SJCRH30 (cell line): ENCODE results near the gene GPR132. TPM values are rescaled to one million over a fixed set of nuclear protein-coding genes. Genes with fewer than 3 reads are reported as not detected.
"Not testable (repeated sequence)": the region's sequence is repeated elsewhere in the genome, so short reads cannot be mapped to it uniquely, and the experiment has no call there.

Experiments
- DNase-seq, 2 experiments: peaks; one replicate each; pipeline ENCODE4 v3.0.0-alpha.2; 2015 to 2020
- H3K27ac ChIP-seq: fragments of 250-450 bp; sonication (Bioruptor Pico); 2 replicates; pipeline ENCODE4 v1.5.1; 2020; ENCODE audit warnings: mild to moderate bottlenecking, moderate library complexity
- H3K27me3 ChIP-seq: fragments of 250-450 bp; sonication (Bioruptor Pico); 2 replicates; pipeline ENCODE4 v1.5.1; 2020; ENCODE audit warnings: mild to moderate bottlenecking, moderate library complexity
- H3K36me3 ChIP-seq: fragments of 250-450 bp; sonication (Bioruptor Pico); 2 replicates; pipeline ENCODE4 v1.5.1; 2020; ENCODE audit warnings: mild to moderate bottlenecking, moderate library complexity
- H3K4me1 ChIP-seq: fragments of 250-450 bp; sonication (Bioruptor Pico); 2 replicates; pipeline ENCODE4 v1.5.1; 2020; ENCODE audit warnings: mild to moderate bottlenecking, moderate library complexity
- H3K4me3 ChIP-seq: fragments of 250-450 bp; sonication (Bioruptor Pico); 2 replicates; pipeline ENCODE4 v1.5.1; 2020; ENCODE audit warnings: mild to moderate bottlenecking, moderate library complexity
- H3K9me3 ChIP-seq: fragments of 250-450 bp; sonication (Bioruptor Pico); replicated peaks from 2 replicates; pipeline ENCODE4 v1.5.1; 2020; ENCODE audit warnings: mild to moderate bottlenecking, moderate library complexity
- total RNA-seq: library from RNA; depleted of rRNA; stranded (reverse); fragments of >200 nt; shearing (Covaris generic); gene quantifications from 2 replicates; pipeline ENCODE4 v1.2.3, GENCODE V29; 2014

The GPR132 gene
- total RNA-seq, 1 experiment from 2014 or later: 0.40 TPM

DNA sequence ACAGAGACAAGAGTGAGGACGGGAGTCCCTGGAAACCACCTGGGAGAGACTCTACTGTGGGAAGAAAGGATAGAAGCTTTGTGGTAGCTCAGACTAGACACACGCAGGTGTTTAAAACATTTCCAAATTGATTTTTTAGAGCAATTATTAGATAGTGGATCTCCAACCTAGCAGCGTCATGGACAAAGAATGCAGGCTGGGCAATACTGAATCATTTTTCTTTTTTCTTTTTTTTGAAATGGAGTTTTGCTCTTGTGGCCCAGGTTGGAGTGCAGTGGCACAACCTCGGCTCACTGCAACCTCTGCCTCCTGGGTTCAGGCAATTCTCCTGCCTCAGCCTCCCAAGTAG lies 13.1 kb downstream of the GPR132 start:
- DNase-seq: no peak
- H3K27ac ChIP-seq: no peak overlapping the region
- H3K36me3 ChIP-seq: no peaks in the 10 kb centered on the region
- no peak overlapping the region for H3K4me3 ChIP-seq
- H3K4me1 ChIP-seq: peaks cover 3% of the 10 kb centered on the region; the same call in 1 of the 2 replicates
- H3K27me3 ChIP-seq: no peaks in the 10 kb centered on the region
- no peaks in the 10 kb centered on the region for H3K9me3 ChIP-seq

DNA sequence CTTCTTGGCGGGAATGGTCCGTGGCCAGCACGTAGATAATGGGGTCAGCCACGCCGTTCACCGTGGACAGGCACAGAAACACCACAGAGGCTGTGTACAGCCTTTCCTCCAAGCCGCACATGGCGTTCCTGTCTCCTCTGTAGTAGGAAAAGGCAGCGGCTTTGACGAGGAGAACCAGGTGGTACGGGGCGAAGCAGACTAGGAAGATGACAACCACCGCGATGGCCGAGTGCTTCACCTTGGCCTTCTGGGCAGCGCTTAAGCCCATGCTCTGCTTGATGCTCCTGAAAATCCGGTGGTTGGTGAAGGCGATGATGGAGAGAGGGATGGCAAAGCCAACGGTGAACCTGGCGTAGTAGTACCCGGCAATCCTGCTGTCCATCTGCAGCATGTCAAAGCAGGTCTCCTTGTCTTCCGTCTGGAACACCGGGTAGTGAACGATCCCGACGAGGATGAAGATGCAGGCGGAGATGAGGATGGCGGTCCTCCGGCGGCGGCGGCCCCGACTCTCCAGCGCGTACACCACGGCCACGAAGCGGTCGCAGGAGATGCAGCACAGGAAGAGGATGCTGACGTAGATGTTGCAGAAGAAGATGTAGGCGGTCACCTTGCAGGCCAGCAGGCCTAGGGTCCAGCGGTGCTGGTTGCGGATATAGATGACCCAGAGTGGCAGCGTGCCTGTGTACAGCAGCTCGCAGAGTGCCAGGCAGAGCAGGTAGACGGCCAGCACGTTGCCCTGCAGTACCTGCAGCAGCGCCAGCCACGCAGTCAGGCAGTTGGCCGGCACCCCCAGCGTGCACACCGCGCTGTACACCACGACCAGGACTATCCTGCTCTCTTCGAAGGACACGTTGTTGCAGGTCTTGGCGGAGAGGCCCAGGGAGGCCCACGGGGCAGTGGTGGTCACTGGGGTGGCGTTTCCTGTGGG lies 13.8 kb downstream of the GPR132 start:
- Histone ChIP-seq H3K4me1 (peaks cover 3% of the 10 kb centered on the region; the same call in 1 of the 2 replicates), H3K27me3 (no peaks in the 10 kb centered on the region), H3K4me3 (no peak overlapping the region)

DNA sequence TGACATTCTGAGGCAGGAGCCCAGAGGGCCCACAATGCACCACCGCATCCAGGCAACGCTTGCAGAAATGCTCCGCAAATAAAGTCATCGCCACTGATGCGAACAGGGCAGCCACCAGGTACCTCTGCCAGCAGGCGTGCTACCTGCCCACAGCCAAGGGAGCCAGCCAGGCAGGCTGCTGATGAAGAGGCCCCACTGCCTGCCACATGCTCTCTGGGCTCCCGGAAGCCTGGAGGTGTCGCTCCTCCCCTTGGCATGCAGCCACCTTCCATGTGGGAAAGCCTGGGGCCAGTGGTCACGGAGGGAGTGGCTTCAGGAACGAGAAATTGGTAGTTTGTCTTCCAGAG lies 14.7 kb downstream of the GPR132 start:
- H3K4me3 ChIP-seq: no peak overlapping the region
- no peaks in the 10 kb centered on the region for H3K27me3 ChIP-seq
- no peak overlapping the region for H3K27ac ChIP-seq
- H3K9me3 ChIP-seq: no peaks in the 10 kb centered on the region
- peak; percentile 79 to 84 for DNase-seq
- H3K36me3 ChIP-seq: no peaks in the 10 kb centered on the region
- H3K4me1 ChIP-seq: peaks cover 3% of the 10 kb centered on the region; the same call in 1 of the 2 replicates

More for the DNA sequence above, 13.8 kb downstream of the GPR132 start:
- Histone ChIP-seq H3K9me3 (no peaks in the 10 kb centered on the region), H3K36me3 (no peaks in the 10 kb centered on the region), H3K27ac (no peak overlapping the region)
- DNase-seq: no peak

DNA sequence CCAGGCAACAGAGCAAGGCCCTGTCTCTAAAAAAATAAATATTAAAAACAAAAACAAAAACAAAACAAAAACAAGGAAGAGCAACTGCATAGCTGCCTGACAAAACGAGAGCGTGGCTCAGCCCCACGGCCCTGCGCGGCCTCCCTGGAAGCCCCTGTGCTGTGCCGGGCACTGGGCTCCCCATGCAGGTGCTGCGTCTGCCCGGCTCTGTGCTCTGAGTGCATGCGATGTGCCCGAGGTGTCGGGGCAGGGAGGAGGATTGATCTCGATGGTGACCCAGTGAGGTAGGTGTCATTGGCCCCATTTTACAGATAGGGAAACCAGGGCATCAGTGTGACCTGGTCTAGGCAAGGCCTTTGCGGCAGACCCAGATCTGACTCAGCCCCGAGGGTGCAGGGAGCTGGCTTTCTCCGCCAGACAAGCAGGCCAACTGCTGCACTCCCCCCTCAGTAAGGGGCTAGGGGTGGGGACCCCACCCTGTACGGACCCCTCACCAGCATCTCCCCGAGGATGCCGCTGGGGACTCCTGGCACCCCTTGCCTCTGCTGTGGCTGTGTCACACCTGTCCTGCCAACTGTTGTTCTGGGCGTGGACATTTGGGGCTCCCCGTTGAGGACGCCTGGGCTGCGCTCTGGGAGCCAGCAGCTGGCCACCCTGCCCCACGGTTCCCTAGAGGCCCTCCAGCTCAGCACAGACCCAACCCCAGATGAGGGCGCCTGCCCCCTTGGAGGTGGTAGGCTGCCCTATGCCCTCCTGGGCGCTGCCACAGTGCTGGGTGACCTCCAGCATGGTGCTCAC lies 15.3 kb downstream of the GPR132 start:
- Histone ChIP-seq H3K9me3 (no peaks in the 10 kb centered on the region), H3K4me3 (no peak overlapping the region), H3K36me3 (no peaks in the 10 kb centered on the region), H3K27me3 (no peaks in the 10 kb centered on the region), H3K4me1 (peaks cover 3% of the 10 kb centered on the region; the same call in 1 of the 2 replicates), H3K27ac (no peak overlapping the region)
- DNase-seq: no peak

DNA sequence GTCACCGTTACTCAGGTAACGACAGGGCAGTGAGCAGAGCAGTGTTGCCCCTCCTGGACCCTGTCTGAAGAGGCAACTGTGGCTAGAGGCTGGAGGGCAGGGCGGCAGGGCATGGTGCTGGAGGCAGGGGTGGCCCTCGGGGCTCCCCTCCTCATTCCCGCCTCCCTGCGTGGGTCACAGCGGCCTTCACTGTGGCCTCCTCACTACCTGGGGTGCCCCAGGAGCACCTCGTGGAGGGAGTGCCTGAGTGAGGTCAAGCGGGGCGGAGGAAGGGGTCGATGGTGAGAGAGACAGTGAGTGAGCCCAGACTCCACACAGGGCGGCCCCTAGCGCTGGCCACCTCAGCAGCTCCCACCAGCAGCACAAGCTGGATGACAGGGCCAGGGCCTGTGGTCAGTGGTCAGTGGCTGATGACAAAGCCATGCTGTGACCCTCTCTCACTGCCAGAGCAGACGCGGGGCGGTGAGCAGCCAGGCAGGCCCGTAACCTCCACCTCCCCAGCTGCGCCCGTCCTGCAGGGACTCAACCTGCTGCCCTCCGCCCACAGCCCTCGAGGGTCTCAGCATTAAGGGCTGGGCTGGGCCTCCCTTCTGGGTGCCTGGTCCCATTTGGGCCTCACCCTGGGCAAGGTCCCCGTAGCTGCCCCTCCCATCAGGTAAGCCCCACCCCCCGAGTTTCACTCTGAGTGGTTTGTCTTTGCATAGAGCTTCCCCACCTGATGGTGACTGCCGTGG lies 17.8 kb downstream of the GPR132 start:
- H3K9me3 ChIP-seq: no peaks in the 10 kb centered on the region
- no peak overlapping the region for H3K4me3 ChIP-seq
- no peak for DNase-seq
- no peaks in the 10 kb centered on the region for H3K27me3 ChIP-seq
- H3K4me1 ChIP-seq: peaks cover 3% of the 10 kb centered on the region; the same call in 1 of the 2 replicates
- no peaks in the 10 kb centered on the region for H3K36me3 ChIP-seq
- H3K27ac ChIP-seq: no peak overlapping the region

DNA sequence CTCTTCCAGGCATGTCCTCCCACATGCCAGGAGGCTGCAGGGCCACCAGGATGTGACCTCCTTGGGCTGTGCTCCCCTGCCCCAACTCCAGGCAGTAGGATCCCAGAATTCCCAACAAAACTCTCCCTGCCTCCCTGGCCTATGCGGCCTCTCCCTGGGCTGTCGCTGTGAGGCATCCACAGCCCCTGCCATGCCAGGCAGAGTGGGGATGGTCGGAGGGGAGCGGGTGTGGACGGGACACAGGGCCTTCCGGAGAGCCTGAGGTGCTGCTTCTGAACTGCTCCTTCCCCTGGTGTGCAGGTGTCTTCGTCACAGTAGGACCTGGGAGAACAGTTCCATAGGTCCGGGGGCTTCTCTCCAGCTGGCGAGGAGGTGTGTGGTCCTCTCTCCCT lies 18.3 kb downstream of the GPR132 start:
- no peak overlapping the region for H3K4me3 ChIP-seq
- no peaks in the 10 kb centered on the region for H3K36me3 ChIP-seq
- no peak for DNase-seq

DNA sequence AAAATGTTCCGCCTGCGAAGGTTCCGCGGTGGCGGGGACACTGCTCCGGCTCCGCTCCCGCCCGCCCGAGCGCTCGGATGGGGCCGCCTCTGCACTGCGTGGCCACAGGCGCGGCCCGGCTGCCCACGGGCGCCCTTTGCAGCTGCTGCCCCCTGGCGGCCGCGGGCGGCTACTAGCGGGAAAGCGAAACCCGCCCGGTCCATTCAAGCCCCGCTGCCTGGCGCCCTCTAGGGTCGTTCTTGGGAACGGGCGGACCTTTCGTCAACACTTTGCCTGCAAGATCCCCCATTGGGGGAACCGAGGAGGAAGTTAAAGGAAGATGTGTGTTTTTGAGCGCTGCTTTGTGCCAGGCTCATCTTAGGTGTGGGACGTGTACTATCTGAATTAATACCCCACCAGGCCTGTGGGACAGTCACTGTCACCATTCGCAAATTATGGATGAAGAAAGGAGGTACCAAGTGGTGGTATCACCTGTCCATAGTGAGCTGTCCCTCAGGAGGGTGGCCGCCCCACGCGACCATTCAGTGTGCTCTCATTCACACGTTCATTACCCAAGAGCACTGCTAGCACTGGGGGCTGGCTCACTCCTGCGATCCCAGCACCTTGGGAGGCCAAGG lies 19.4 kb downstream of the GPR132 start:
- H3K9me3 ChIP-seq: no peaks in the 10 kb centered on the region
- H3K4me3 ChIP-seq: no peak overlapping the region

More for the DNA sequence above, 18.3 kb downstream of the GPR132 start:
- H3K9me3 ChIP-seq: no peaks in the 10 kb centered on the region
- no peaks in the 10 kb centered on the region for H3K27me3 ChIP-seq
- peaks cover 3% of the 10 kb centered on the region; the same call in 1 of the 2 replicates for H3K4me1 ChIP-seq
- H3K27ac ChIP-seq: no peak overlapping the region

DNA sequence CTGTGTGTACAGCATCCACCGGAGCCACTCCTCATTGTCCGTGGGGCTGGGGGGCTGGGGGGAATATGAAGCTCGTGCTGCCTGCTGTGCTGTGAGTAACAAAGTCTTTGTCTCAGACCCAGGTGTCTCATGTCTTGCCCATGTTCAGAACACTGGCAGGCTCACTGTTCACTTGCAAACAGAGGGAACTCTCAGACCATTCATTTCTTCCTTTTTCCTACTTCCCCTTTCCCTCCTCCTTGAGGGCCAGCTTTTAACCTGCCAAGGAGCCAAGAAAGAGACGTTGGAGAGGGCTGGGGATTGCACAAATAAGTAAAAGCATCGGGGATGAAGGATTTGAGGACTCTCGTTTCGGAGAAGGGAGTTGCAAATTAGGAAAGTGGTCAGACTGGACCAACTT lies 21.6 kb downstream of the GPR132 start:
- Histone ChIP-seq H3K4me3 (no peak overlapping the region), H3K27me3 (no peaks in the 10 kb centered on the region), H3K4me1 (no peaks in the 10 kb centered on the region), H3K9me3 (no peaks in the 10 kb centered on the region), H3K36me3 (no peaks in the 10 kb centered on the region), H3K27ac (no peak overlapping the region)
- DNase-seq: no peak

More for the DNA sequence above, 19.4 kb downstream of the GPR132 start:
- no peak overlapping the region for H3K27ac ChIP-seq
- no peaks in the 10 kb centered on the region for H3K36me3 ChIP-seq
- no peaks in the 10 kb centered on the region for H3K27me3 ChIP-seq
- DNase-seq: peak; percentile 84 to 92
- peaks cover 3% of the 10 kb centered on the region; the same call in 1 of the 2 replicates for H3K4me1 ChIP-seq

DNA sequence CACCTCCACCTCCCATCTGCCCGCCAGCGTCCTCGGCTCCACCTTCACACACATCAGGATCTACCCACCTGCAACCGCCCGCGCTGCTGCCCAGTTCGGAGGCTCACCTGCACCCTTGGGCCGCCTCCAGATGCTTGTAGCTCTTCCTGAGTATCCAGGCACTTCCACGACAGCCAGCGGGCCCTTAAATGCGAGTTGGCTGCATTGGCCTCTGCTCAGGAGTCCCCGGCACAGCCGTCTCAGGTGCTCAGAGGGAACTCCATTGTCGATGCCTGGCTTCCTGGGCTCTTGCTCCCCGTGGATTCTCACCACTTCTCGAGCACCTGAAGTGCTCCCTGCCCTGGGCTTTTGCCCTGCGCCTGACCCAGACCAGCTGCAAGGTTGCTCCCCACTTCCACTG lies 22.4 kb downstream of the GPR132 start:
- no peak overlapping the region for H3K4me3 ChIP-seq
- no peaks in the 10 kb centered on the region for H3K27me3 ChIP-seq
- no peaks in the 10 kb centered on the region for H3K9me3 ChIP-seq
- no peaks in the 10 kb centered on the region for H3K4me1 ChIP-seq
- no peak for DNase-seq
- no peaks in the 10 kb centered on the region for H3K36me3 ChIP-seq
- H3K27ac ChIP-seq: no peak overlapping the region

DNA sequence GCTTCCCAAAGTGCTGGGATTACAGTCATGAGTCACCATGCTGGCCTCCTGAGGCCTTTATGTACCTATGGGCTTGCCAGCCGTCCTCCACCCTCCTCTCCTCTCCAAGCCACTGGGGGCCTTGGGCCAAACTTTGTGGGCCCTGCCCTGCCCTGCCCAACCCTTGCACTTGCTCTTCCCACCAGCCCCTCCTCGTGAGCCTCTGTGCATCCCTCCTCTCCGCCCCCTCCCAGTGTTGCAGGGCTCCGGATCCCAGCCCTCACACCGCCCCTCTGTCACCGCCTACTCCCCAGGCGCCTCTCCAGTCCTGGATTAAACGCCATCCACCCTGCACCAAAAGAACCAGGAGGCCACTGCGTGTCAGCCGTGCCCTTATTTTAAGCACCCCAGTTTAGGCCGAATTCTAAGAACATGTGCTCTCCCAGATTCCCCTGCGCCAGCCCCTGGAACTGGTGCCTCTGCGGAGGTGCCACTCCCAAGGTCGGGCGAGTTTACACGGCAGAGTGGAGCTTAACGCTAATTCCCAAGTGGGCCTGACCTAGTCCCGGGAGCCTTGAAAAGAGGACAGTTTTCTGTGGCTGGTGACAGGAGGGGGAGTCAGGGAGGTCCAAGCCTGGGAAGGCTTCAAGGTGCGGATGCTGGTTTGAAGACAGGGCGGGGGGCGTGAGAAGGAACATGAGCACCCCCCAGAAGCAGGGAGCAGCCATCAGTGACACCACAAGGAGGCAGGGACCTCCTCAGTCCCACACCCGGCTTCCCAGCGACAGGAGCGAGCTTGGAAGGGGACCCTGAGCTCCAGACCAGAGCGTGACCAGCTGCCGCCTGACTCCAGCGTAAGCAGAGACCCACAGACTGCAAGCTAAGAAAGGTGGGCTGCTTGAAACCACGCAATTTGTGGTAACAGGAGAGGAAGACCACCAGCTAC lies 23.1 kb downstream of the GPR132 start:
- Histone ChIP-seq H3K4me3 (no peak overlapping the region), H3K36me3 (no peaks in the 10 kb centered on the region), H3K27me3 (no peaks in the 10 kb centered on the region), H3K9me3 (no peaks in the 10 kb centered on the region), H3K27ac (no peak overlapping the region), H3K4me1 (no peaks in the 10 kb centered on the region)
- DNase-seq: no peak

DNA sequence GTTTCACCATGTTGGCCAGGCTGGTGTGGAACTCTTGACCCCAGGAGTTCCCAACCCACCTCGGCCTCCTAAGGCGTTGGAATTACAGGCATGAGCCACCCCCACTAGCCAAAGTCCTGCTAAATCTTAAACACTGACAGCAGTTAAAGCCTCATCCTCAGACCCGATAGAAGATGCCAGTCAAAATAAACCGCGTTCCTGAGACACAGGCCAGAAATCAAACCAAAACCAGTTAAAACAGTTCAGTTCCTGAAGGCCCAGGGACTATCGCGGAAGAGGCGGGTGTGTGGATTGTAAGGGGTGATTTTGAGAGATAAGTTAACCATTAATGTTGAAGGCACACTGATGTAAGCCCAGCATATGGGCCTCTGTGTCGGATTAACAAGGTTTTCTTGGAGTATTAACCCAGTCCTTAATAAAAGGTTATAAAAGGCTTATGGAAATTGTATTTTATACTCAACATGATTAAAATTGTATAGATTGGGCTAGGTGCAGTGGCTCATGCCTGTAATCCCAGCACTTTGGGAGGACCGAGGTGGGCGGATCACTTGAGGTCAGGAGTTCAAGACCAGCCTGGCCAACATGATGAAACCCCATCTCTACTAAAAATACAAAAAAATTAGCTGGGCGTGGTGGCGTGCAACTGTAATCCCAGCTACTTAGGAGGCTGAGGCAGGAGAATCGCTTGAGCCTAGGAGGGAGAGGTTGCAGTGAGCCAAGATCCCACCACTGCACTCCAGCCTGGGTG lies 25.6 kb downstream of the GPR132 start:
- Histone ChIP-seq H3K9me3 (no peaks in the 10 kb centered on the region), H3K27ac (no peak overlapping the region), H3K27me3 (no peaks in the 10 kb centered on the region), H3K4me1 (no peaks in the 10 kb centered on the region), H3K4me3 (no peak overlapping the region), H3K36me3 (no peaks in the 10 kb centered on the region)
- DNase-seq: no peak

DNA sequence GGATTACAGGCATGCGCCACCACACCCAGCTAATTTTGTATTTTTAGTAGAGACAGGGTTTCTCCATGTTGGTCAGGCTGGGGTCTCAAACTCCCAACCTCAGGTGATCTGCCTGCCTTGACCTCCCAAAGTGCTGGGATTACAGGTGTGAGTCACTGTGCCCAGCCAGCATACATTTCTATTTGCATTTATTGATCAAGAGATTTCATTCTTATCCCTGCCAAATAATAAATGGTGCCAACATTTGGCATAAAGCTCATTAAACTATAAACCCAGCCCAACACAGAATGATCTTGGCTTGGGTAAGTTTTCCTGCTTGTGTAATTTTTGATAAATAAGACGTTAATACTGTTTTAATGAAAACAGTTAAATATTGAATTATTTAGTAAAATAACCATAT lies 29.6 kb downstream of the GPR132 start:
- H3K4me3 ChIP-seq, H3K9me3 ChIP-seq, H3K36me3 ChIP-seq, H3K27ac ChIP-seq, H3K4me1 ChIP-seq, DNase-seq, H3K27me3 ChIP-seq: not testable (repeated sequence)
